Measurements from ENCODE around the gene MOCS2.

- TF ChIP-seq CTCF (IDR thresholded peaks at IDR 0.05) (no peak), EP300 (IDR thresholded peaks at IDR 0.05) (no peak), POLR2AphosphoS5 (IDR thresholded peaks at IDR 0.05) (no peak)
Measured at GRCh38 chr5:53151713-53152458, 42.3 kb upstream of the MOCS2 start.

Data from sigmoid colon (tissue), 4 donors.